Vagina (tissue), 2 donors: ENCODE measurements around the gene SPACA4. TPM values are rescaled to one million over a fixed set of nuclear protein-coding genes. Genes with fewer than 3 reads are reported as not detected.

Experiments used
- DNase-seq, 2 donors: peaks; one replicate each; pipeline ENCODE4 v3.0.0-alpha.2; 2017; ENCODE audit errors: extremely low spot score in 2 of 2
- H3K27ac ChIP-seq: fragments of 200-600 bp; sonication (generic); one replicate; pipeline ENCODE4 v1.5.1; 2019
- H3K27me3 ChIP-seq: fragments of 200-600 bp; sonication (generic); one replicate; pipeline ENCODE4 v1.5.1; 2019
- H3K36me3 ChIP-seq, 2 donors: fragments of 200-600 bp; sonication (generic); one replicate each; pipeline ENCODE4 v1.5.1; 2017 to 2019
- H3K4me1 ChIP-seq: fragments of 200-600 bp; sonication (generic); one replicate; pipeline ENCODE4 v1.5.1; 2019
- H3K4me3 ChIP-seq, 2 donors: fragments of 200-600 bp; sonication (generic); 1 replicate in 1 of 2; 2 replicates in 1 of 2; pipeline ENCODE4 v1.5.1; 2016 to 2019
- H3K9me3 ChIP-seq: fragments of 200-600 bp; sonication (generic); one replicate; pipeline ENCODE4 v1.5.1; 2019
- POLR2A ChIP-seq, 2 donors: fragments of 450-650 bp; IDR thresholded peaks; one replicate each; pipeline ENCODE4 v1.6.1; 2017; ENCODE audit warnings: antibody characterized with exemption in 2 of 2, mild to moderate bottlenecking in 2 of 2, moderate library complexity in 2 of 2
- POLR2AphosphoS5 ChIP-seq, 2 donors: sonication (generic); formaldehyde crosslinking; IDR thresholded peaks; one replicate each; pipeline ENCODE4 v1.9.0; 2017; ENCODE audit warnings: antibody characterized with exemption in 2 of 2, mild to moderate bottlenecking in 2 of 2, low read depth in 1 of 2; ENCODE audit not compliant: insufficient read depth in 1 of 2
- intact Hi-C: fragments of 100-400 bp; cut with DNase I; formaldehyde crosslinking; loops from one replicate; pipeline ENCODE4 v1.15.1; 2023
- total RNA-seq: library from RNA; depleted of rRNA; stranded (reverse); fragments of >200 nt; gene quantifications from one replicate; pipeline ENCODE4 v1.2.3, GENCODE V29; 2016
- TF ChIP-seq, protein P1 (sequence below), 3 experiments: fragments of 450-650 bp in 2 of 3; fragments of 200-600 bp in 1 of 3; sonication (generic) in 1 of 3; IDR thresholded peaks; one replicate each; pipeline ENCODE4 v1.5.1; 2017 to 2019; ENCODE audit warnings: antibody characterized with exemption in 3 of 3, mild to moderate bottlenecking in 2 of 3, moderate library complexity in 2 of 3

SPACA4 gene
- total RNA-seq, 1 donor from 2014 or later = 3.9 TPM

DNA sequence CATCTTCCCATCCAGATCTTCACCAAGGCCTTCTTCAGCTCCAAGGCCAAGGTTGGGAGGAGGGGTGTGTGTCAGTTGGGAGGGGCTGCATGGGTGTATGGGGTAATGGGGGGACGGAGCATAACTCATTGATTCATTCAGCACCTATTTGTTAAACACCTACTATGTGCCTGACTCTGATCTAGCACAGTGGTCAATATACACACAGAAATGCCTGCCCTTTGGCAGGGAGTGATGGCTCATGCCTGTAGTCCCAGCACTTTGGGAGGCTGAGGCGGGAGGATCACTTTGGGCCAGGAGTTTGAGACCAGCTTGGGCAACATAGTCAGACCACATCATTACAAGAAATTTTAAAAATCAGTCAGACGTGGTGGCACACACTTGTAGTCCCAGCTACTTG is 19.2 kb upstream of the SPACA4 start:
- DNase-seq = no peak
- peaks cover 24% of the 10 kb centered on the region for H3K4me1 ChIP-seq
- H3K27ac ChIP-seq = no peak overlapping the region
- no peak overlapping the region for H3K4me3 ChIP-seq
- TF ChIP-seq POLR2AphosphoS5 (IDR thresholded peaks at IDR 0.05; ENCODE audit: insufficient read depth in 1 of 2, low read depth in 1 of 2) (no peak), POLR2A (IDR thresholded peaks at IDR 0.05) (no peak)
- TF ChIP-seq, protein P1, sequence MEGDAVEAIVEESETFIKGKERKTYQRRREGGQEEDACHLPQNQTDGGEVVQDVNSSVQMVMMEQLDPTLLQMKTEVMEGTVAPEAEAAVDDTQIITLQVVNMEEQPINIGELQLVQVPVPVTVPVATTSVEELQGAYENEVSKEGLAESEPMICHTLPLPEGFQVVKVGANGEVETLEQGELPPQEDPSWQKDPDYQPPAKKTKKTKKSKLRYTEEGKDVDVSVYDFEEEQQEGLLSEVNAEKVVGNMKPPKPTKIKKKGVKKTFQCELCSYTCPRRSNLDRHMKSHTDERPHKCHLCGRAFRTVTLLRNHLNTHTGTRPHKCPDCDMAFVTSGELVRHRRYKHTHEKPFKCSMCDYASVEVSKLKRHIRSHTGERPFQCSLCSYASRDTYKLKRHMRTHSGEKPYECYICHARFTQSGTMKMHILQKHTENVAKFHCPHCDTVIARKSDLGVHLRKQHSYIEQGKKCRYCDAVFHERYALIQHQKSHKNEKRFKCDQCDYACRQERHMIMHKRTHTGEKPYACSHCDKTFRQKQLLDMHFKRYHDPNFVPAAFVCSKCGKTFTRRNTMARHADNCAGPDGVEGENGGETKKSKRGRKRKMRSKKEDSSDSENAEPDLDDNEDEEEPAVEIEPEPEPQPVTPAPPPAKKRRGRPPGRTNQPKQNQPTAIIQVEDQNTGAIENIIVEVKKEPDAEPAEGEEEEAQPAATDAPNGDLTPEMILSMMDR (IDR thresholded peaks at IDR 0.05) = no peak
- no peaks in the 10 kb centered on the region for H3K27me3 ChIP-seq
- no peaks in the 10 kb centered on the region for H3K9me3 ChIP-seq
- H3K36me3 ChIP-seq = no peaks in the 10 kb centered on the region
- intact Hi-C loops = loop anchor here (5.0 kb wide), 1 partner anchor 95 kb away; no protein-coding TSS in a partner anchor

DNA sequence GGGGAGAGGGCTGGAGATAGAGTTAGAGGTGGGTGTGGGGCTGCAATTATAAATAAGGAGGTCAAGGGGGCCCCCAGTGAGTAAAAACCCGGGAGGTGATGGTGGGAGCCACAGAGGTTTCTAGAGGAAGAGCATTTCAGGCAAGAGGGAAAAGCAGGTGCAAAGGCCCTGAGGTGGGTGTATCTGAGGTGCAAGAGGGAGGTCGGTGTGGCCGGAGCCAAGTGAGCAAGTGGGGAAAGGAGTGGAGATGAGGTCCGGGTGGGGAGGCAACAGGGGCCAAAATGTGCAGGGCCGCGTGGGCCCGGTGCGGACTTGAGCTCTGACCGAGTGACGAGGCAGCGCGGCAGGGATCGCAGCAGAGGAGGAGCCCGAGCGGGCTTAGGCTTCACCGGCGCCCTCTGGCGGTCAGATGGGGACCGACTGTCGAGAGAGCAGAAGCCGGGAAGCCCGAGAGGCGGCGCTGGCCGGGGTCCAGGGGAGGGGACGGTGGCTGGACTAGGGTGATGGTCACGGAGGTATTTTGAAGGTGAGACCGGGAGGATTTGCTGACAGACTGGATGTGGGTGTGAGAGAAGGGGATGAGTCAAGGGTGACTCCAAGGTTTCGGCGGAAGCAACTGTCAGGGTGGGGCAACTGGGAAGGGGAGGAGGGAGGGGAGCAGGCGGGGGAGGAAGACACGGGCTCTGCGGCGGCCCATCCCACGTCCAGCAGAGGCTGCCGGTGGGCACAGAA is 17.7 kb upstream of the SPACA4 start:
- peak overlapping the region; percentile 34 to 46 for H3K4me3 ChIP-seq
- DNase-seq = no peak
- no peaks in the 10 kb centered on the region for H3K9me3 ChIP-seq
- no peaks in the 10 kb centered on the region for H3K36me3 ChIP-seq
- no peaks in the 10 kb centered on the region for H3K27me3 ChIP-seq
- no peak overlapping the region for H3K27ac ChIP-seq
- intact Hi-C loops = loop anchor here (5.0 kb wide), 1 partner anchor 97 kb away; no protein-coding TSS in a partner anchor
- TF ChIP-seq, protein P1 (IDR thresholded peaks at IDR 0.05) = peak; percentile 60 to 92 (median 81)
- no peak for TF ChIP-seq POLR2A (IDR thresholded peaks at IDR 0.05)
- peak; percentile 58 to 69 for TF ChIP-seq POLR2AphosphoS5 (IDR thresholded peaks at IDR 0.05; ENCODE audit: insufficient read depth in 1 of 2, low read depth in 1 of 2)
- H3K4me1 ChIP-seq = peaks cover 24% of the 10 kb centered on the region

DNA sequence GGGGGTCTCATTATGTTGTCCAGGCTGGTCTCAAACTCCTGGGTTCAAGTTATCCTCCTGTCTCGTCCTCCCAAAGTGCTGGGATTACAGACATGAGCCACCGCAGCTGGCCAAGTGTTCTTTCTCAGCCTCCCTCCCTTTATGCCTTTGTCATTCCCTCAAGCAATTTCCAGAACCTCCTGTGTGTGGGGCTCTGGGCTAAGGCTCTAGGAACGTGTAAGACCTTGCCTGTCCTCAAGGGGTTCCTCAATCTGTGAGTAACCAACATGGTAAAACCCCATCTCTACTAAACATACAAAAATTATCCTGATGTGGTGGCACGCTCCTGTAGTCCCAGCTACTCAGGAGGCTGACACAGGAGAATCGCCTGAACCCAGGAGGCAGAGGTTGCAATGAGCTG is 15.5 kb upstream of the SPACA4 start:
- H3K36me3 ChIP-seq = no peaks in the 10 kb centered on the region
- no peaks in the 10 kb centered on the region for H3K9me3 ChIP-seq
- no peak for DNase-seq
- H3K27ac ChIP-seq = no peak overlapping the region
- H3K4me3 ChIP-seq = no peak overlapping the region
- no peaks in the 10 kb centered on the region for H3K27me3 ChIP-seq
- H3K4me1 ChIP-seq = peaks cover 23% of the 10 kb centered on the region
- intact Hi-C loops = no loop called here
- no peak for TF ChIP-seq POLR2A (IDR thresholded peaks at IDR 0.05)
- TF ChIP-seq POLR2AphosphoS5 (IDR thresholded peaks at IDR 0.05; ENCODE audit: insufficient read depth in 1 of 2, low read depth in 1 of 2) = no peak
- TF ChIP-seq, protein P1 (IDR thresholded peaks at IDR 0.05) = no peak

DNA sequence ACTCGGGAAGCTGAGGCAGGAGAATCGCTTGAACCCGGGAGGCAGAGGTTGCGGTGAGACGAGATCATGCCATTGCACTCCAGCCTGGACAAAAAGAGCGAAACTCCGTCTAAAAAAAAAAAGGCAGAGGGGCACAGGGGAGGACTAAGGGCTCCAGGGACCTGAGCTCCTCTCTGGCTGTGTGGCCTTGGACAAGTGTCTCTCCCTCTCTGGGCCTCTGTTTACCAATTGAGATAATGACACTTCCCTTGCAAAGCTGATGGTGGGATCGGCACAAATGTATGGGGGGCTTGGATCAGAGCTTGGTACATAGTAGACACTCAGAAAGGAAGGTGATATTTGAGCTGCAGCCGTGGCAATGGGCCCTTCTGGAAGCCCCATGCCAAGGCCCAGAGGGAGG is 11.4 kb upstream of the SPACA4 start:
- no peak overlapping the region for H3K4me3 ChIP-seq
- H3K4me1 ChIP-seq = no peaks in the 10 kb centered on the region
- no peaks in the 10 kb centered on the region for H3K36me3 ChIP-seq
- no peak overlapping the region for H3K27ac ChIP-seq
- no peak for TF ChIP-seq POLR2AphosphoS5 (IDR thresholded peaks at IDR 0.05; ENCODE audit: insufficient read depth in 1 of 2, low read depth in 1 of 2)
- TF ChIP-seq POLR2A (IDR thresholded peaks at IDR 0.05) = no peak
- TF ChIP-seq, protein P1 (IDR thresholded peaks at IDR 0.05) = no peak
- H3K9me3 ChIP-seq = no peaks in the 10 kb centered on the region
- no peak for DNase-seq
- no peaks in the 10 kb centered on the region for H3K27me3 ChIP-seq
- intact Hi-C loops = no loop called here

DNA sequence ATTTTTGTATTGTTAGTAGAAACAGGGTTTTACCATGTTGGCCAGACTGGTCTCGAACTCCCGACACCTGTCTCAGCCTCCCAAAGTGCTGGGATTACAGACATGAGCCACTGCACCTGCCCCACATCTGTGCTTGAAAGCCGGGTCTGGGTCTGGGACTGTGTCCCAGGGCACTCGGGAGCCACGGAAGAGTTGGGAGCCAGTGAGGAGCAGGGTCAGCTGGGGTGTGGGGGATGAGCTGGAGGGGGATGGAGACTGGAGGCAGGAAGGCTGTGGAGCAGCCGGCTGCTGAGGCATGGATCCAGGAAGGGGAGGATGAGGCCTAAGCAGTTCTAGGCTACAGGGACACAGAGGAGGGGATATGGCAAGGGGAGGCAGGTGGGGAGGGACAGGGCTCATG is 10.7 kb upstream of the SPACA4 start:
- H3K9me3 ChIP-seq = no peaks in the 10 kb centered on the region
- no peak overlapping the region for H3K4me3 ChIP-seq
- H3K27me3 ChIP-seq = no peaks in the 10 kb centered on the region
- no peak for DNase-seq
- TF ChIP-seq, protein P1 (IDR thresholded peaks at IDR 0.05) = no peak
- no peak for TF ChIP-seq POLR2A (IDR thresholded peaks at IDR 0.05)
- TF ChIP-seq POLR2AphosphoS5 (IDR thresholded peaks at IDR 0.05; ENCODE audit: insufficient read depth in 1 of 2, low read depth in 1 of 2) = no peak
- no peak overlapping the region for H3K27ac ChIP-seq
- H3K36me3 ChIP-seq = no peaks in the 10 kb centered on the region
- no peaks in the 10 kb centered on the region for H3K4me1 ChIP-seq
- intact Hi-C loops = no loop called here
